ENCODE results near the gene TSEN2. TPM values are rescaled to one million over a fixed set of nuclear protein-coding genes. Genes with fewer than 3 reads are reported as not detected.

Gene TSEN2
- total and polyA plus RNA-seq, 9 of the 15 experiments (the other 6 are each of a cell fraction or from before 2014, with no cell fraction given), result 38.5 to 76.3 (median 46.6) TPM

DNA sequence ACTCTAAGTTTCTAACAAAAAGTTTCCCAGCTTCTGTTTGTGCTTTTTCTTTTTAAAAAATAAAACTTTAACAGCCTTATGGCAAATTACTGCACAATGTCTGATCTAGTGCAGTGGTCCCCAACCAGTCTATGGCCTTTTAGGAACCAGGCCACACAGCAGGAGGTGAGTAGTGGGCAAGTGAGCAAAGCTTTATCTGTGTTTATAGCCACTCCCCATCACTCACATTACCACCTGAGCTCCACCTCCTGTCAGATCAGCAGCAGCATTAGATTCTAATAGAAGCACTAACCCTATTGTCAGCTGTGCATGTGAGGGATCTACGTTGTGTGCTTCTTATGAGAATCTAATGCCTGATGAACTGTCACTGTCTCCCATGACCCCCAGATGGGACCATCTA lies 78.2 kb downstream of the TSEN2 start:
- ChIA-PET CTCF (ENCODE audit: low intra/inter-chr PET ratio) (no interaction called here), POLR2A (interaction anchor here (1.0 to 1.6 kb wide), 3 partner anchors 11 to 258 kb away, joined by 3 read pairs; no protein-coding TSS in a partner anchor)
- FAIRE-seq (no peak), ATAC-seq (no peak), DNase-seq (ENCODE audit: extremely low read depth in 1 of 4, low spot score in 3 of 4) (no peak)
- Histone ChIP-seq H3K4me1 (replicated peaks in 1 of 2; ENCODE audit: control insufficient read depth in 2 of 2, insufficient read depth in 2 of 2, low read length in 2 of 2) (peaks cover 0 to 21% of the 10 kb centered on the region in 2 experiments; a peak in 4 of 5 replicates), H3K4me3 (no peak overlapping the region), H3K27me3 (ENCODE audit: control insufficient read depth in 2 of 2, insufficient read depth in 2 of 2, low read length in 2 of 2) (no peaks in the 10 kb centered on the region), H3K27ac (ENCODE audit: extremely low read depth, low read depth, low read length) (no peak overlapping the region), H3K4me2 (ENCODE audit: insufficient read depth, low read length) (no peak overlapping the region), H3K36me3 (ENCODE audit: control insufficient read depth, insufficient read depth, low read length) (peaks cover 8% of the 10 kb centered on the region; the same call in 2 of the 3 replicates), H3K9me1 (ENCODE audit: control insufficient read depth, insufficient read depth, low read length) (peaks cover 7% of the 10 kb centered on the region), H3K9ac (ENCODE audit: insufficient read depth in 1 of 2, low read depth in 2 of 2, low read length in 2 of 2) (no peak overlapping the region), H3K9me3 (replicated peaks; ENCODE audit: control insufficient read depth, insufficient read depth, low read depth, low read length) (peaks cover 4% of the 10 kb centered on the region; the same call in 1 of the 2 replicates), H4K20me1 (replicated peaks; ENCODE audit: control insufficient read depth, insufficient read depth, low read length) (peaks cover 49% of the 10 kb centered on the region), H2AFZ (ENCODE audit: low read depth, low read length) (no peak overlapping the region), H3K79me2 (ENCODE audit: control insufficient read depth, insufficient read depth, low read length) (peaks cover 95% of the 10 kb centered on the region)
- BruUV-seq (replicated peaks), result no TSS peak
- no peak for TF ChIP-seq SREBF1 (IDR thresholded peaks at IDR 0.05; ENCODE audit: borderline replicate concordance, low read depth, low read length)
- TF ChIP-seq, protein P1, sequence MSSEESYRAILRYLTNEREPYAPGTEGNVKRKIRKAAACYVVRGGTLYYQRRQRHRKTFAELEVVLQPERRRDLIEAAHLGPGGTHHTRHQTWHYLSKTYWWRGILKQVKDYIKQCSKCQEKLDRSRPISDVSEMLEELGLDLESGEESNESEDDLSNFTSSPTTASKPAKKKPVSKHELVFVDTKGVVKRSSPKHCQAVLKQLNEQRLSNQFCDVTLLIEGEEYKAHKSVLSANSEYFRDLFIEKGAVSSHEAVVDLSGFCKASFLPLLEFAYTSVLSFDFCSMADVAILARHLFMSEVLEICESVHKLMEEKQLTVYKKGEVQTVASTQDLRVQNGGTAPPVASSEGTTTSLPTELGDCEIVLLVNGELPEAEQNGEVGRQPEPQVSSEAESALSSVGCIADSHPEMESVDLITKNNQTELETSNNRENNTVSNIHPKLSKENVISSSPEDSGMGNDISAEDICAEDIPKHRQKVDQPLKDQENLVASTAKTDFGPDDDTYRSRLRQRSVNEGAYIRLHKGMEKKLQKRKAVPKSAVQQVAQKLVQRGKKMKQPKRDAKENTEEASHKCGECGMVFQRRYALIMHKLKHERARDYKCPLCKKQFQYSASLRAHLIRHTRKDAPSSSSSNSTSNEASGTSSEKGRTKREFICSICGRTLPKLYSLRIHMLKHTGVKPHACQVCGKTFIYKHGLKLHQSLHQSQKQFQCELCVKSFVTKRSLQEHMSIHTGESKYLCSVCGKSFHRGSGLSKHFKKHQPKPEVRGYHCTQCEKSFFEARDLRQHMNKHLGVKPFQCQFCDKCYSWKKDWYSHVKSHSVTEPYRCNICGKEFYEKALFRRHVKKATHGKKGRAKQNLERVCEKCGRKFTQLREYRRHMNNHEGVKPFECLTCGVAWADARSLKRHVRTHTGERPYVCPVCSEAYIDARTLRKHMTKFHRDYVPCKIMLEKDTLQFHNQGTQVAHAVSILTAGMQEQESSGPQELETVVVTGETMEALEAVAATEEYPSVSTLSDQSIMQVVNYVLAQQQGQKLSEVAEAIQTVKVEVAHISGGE (CRISPR knock-in tag; IDR thresholded peaks at IDR 0.05), result 0 out of 6 replicates have a peak, but pooled peaks of 1 of the 3 experiments have one; percentile 7
- intact Hi-C loops (cut with micrococcal nuclease) (no loop called here), in situ Hi-C loops (cut with MboI) (no loop called here)
- 50% methylated on average over 1 of the region's 1 CpG for WGBS (ENCODE audit: insufficient coverage, low coverage, missing lambda C conversion rate)

Data from K562 (cell line).